Loucy (cell line): ENCODE results near the gene TBC1D22A.

Experiments
- H2AFZ ChIP-seq: fragments of 200-600 bp; sonication (generic); 2 replicates; pipeline ENCODE4 v1.6.0; 2016; ENCODE audit warnings: antibody characterized with exemption, mild to moderate bottlenecking, low read length, moderate library complexity
- H3F3A ChIP-seq: fragments of 200-600 bp; 2 replicates; pipeline ENCODE4 v1.6.0; 2016; ENCODE audit warnings: antibody characterized with exemption, low read depth, mild to moderate bottlenecking
- H3K27me3 ChIP-seq: fragments of 200-600 bp; sonication (generic); 2 replicates; pipeline ENCODE4 v1.6.1; 2014; ENCODE audit warnings: low read length, mild to moderate bottlenecking; ENCODE audit not compliant: insufficient read depth, poor library complexity, severe bottlenecking
- H3K36me3 ChIP-seq: fragments of 200-600 bp; sonication (generic); 2 replicates; pipeline ENCODE4 v1.6.1; 2016; ENCODE audit warnings: low read length; ENCODE audit not compliant: insufficient read depth
- H3K4me1 ChIP-seq: fragments of 200-600 bp; sonication (generic); 2 replicates; pipeline ENCODE4 v1.5.1; 2014; ENCODE audit warnings: low read length, mild to moderate bottlenecking; ENCODE audit not compliant: insufficient read depth, poor library complexity, severe bottlenecking
- H3K4me2 ChIP-seq: fragments of 200-600 bp; sonication (generic); 2 replicates; pipeline ENCODE4 v1.6.0; 2014; ENCODE audit warnings: antibody characterized with exemption, low read length, low read depth, mild to moderate bottlenecking; ENCODE audit not compliant: poor library complexity, severe bottlenecking
- H3K4me3 ChIP-seq: fragments of 200-600 bp; sonication (generic); 2 replicates; pipeline ENCODE4 v1.5.1; 2014; ENCODE audit warnings: low read length, mild to moderate bottlenecking, mixed read lengths; ENCODE audit not compliant: poor library complexity, severe bottlenecking
- H3K79me2 ChIP-seq: fragments of 200-600 bp; sonication (generic); 2 replicates; pipeline ENCODE4 v1.6.1; 2014; ENCODE audit warnings: low read length; ENCODE audit not compliant: insufficient read depth
- H3K9ac ChIP-seq: fragments of 200-600 bp; sonication (generic); 2 replicates; pipeline ENCODE4 v1.6.0; 2014; ENCODE audit warnings: mild to moderate bottlenecking, low read depth, low read length, moderate library complexity; ENCODE audit not compliant: poor library complexity, severe bottlenecking
- H3K9me2 ChIP-seq: fragments of 200-600 bp; sonication (generic); replicated peaks from 2 replicates; pipeline ENCODE4 v1.6.1; 2016; ENCODE audit warnings: low read depth, low read length, mixed read lengths
- H3K9me3 ChIP-seq: fragments of 200-600 bp; sonication (generic); 2 replicates; pipeline ENCODE4 v1.6.1; 2014; ENCODE audit warnings: mild to moderate bottlenecking, antibody characterized with exemption, low read length, low read depth; ENCODE audit not compliant: insufficient read depth
- H4K20me1 ChIP-seq: fragments of 200-600 bp; sonication (generic); 2 replicates; pipeline ENCODE4 v1.6.0; 2014; ENCODE audit warnings: antibody characterized with exemption, low read length, mild to moderate bottlenecking; ENCODE audit not compliant: insufficient read depth, poor library complexity, severe bottlenecking
- EZH2phosphoT487 ChIP-seq: fragments of 200-600 bp; IDR thresholded peaks from 2 replicates; pipeline ENCODE4 v1.6.1; 2018; ENCODE audit warnings: antibody characterized with exemption, mild to moderate bottlenecking, moderate library complexity, borderline replicate concordance
- TF ChIP-seq, protein P1 (sequence below): fragments of 200-600 bp; sonication (generic); conservative IDR thresholded peaks from 2 replicates; pipeline ENCODE4 v1.5.1; 2014; ENCODE audit warnings: mild to moderate bottlenecking, antibody characterized with exemption, low read length

TBC1D22A gene

DNA sequence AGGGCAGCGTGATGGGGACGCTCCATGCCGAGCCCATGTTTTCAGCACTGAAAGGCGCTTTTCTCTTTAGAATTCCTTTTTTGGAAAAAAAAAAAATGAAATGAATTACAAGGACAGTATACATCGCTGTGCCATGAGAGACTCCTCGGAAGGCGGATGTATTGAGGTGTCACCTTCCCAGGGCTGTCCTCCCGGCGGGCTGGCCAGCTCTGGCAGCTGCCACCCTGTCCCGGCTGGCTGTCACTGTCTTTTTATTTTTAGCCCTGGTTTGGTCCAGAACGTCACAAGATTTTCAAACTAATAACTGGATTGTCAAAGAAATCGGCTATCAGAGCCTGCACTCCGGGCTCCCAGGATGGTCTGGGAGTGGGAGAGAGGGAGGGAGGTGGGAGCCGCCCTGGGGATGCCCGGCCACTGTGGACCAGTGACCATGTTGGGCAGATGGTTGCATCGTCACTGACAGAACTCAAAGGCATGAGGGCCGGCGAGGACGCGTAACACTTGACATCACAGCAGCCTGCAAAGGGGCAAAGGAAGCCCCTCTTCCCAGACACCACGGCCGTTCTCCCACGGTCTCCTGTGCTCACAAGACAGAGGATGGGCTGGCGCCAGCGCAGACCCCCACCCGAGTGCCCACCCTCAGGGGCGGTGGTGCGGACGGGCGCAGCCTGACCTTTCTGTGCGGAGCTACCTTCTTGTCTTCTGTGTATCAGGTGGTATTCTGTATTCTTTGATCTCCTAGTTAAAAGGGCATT, 392.9 kb downstream of the TBC1D22A start:
- Histone ChIP-seq H4K20me1 (no peaks in the 10 kb centered on the region), H3K9me3 (no peaks in the 10 kb centered on the region), H3K36me3 (peaks cover 15% of the 10 kb centered on the region; the same call in 1 of the 2 replicates), H3K9me2 (no peaks in the 10 kb centered on the region), H3K27me3 (no peaks in the 10 kb centered on the region), H3K9ac (no peak overlapping the region), H3K4me2 (no peak overlapping the region), H3K4me1 (peaks cover 21% of the 10 kb centered on the region), H2AFZ (no peak overlapping the region), H3K4me3 (no peak overlapping the region), H3K79me2 (peaks cover 13% of the 10 kb centered on the region; the same call in 1 of the 2 replicates), H3F3A (no peaks in the 10 kb centered on the region)
- no peak for TF ChIP-seq EZH2phosphoT487
- TF ChIP-seq, protein P1, sequence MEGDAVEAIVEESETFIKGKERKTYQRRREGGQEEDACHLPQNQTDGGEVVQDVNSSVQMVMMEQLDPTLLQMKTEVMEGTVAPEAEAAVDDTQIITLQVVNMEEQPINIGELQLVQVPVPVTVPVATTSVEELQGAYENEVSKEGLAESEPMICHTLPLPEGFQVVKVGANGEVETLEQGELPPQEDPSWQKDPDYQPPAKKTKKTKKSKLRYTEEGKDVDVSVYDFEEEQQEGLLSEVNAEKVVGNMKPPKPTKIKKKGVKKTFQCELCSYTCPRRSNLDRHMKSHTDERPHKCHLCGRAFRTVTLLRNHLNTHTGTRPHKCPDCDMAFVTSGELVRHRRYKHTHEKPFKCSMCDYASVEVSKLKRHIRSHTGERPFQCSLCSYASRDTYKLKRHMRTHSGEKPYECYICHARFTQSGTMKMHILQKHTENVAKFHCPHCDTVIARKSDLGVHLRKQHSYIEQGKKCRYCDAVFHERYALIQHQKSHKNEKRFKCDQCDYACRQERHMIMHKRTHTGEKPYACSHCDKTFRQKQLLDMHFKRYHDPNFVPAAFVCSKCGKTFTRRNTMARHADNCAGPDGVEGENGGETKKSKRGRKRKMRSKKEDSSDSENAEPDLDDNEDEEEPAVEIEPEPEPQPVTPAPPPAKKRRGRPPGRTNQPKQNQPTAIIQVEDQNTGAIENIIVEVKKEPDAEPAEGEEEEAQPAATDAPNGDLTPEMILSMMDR, result no peak

DNA sequence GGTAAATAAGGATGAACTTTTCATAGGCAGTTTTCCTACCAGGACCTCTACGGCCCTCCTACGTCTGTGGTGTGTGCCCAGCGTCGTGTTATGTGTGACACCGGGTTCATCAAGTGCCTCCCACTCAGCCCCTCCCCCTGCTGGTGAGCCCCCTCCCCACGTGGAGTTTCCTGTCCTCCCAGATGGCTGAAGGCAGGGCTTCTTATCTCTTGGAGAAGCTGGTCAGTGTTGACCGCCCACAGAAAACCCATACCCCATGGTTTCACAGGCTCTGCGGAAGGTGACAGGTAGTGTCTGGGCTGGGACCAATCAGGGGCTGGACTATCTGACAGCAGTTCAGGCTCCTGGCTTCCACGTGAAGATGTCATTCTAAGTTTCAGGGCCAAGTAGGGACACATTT, 393.5 kb downstream of the TBC1D22A start:
- Histone ChIP-seq H3K4me3 (no peak overlapping the region), H3K36me3 (peaks cover 15% of the 10 kb centered on the region; the same call in 1 of the 2 replicates), H3K4me1 (peaks cover 17% of the 10 kb centered on the region), H3F3A (no peaks in the 10 kb centered on the region), H3K9ac (no peak overlapping the region), H4K20me1 (no peaks in the 10 kb centered on the region), H3K4me2 (no peak overlapping the region), H3K27me3 (no peaks in the 10 kb centered on the region), H3K79me2 (peaks cover 13% of the 10 kb centered on the region; the same call in 1 of the 2 replicates), H3K9me3 (no peaks in the 10 kb centered on the region), H2AFZ (no peak overlapping the region), H3K9me2 (no peaks in the 10 kb centered on the region)
- no peak for TF ChIP-seq EZH2phosphoT487
- TF ChIP-seq, protein P1, result no peak

- no peaks in the 10 kb centered on the region for H3F3A ChIP-seq
- H3K4me2 ChIP-seq, result no peak overlapping the region
- no peak for TF ChIP-seq EZH2phosphoT487
- TF ChIP-seq, protein P1, result no peak
- no peaks in the 10 kb centered on the region for H3K9me2 ChIP-seq
- no peak overlapping the region for H2AFZ ChIP-seq
- H3K4me1 ChIP-seq, result peaks cover 11% of the 10 kb centered on the region
- H3K4me3 ChIP-seq, result no peak overlapping the region
- peaks cover 13% of the 10 kb centered on the region; the same call in 1 of the 2 replicates for H3K79me2 ChIP-seq
- H3K9ac ChIP-seq, result no peak overlapping the region
- H3K9me3 ChIP-seq, result no peaks in the 10 kb centered on the region
- H4K20me1 ChIP-seq, result no peaks in the 10 kb centered on the region
- H3K36me3 ChIP-seq, result peaks cover 15% of the 10 kb centered on the region; the same call in 1 of the 2 replicates
- no peaks in the 10 kb centered on the region for H3K27me3 ChIP-seq
Observed at GRCh38 chr22:47156352-47157092, 394.1 kb downstream of the TBC1D22A start.
